Spinal cord (tissue), 10 donors: ENCODE data around the gene TBX2. TPM values are rescaled to one million over a fixed set of nuclear protein-coding genes. Genes with fewer than 3 reads are reported as not detected.
"Not testable (repeated sequence)": the region's sequence is repeated elsewhere in the genome, so short reads cannot be mapped to it uniquely, and the experiment has no call there.

Experiments used
- DNase-seq, 6 donors: peaks; one replicate each; pipeline versions ENCODE4 v3.0.0 to v3.0.0-alpha.2; 2013 to 2015; ENCODE audit warnings: low spot score in 6 of 6, low read depth in 4 of 6
- H3K27ac ChIP-seq: one replicate; pipeline ENCODE4 v1.5.1; 2013; ENCODE audit warnings: low read depth, low read length, control low read depth
- H3K27me3 ChIP-seq: one replicate; pipeline ENCODE4 v1.6.1; 2013; ENCODE audit warnings: low read length; ENCODE audit not compliant: control insufficient read depth, insufficient read depth
- H3K36me3 ChIP-seq: one replicate; pipeline ENCODE4 v1.6.1; 2013; ENCODE audit warnings: low read length; ENCODE audit not compliant: control insufficient read depth, insufficient read depth
- H3K4me1 ChIP-seq: one replicate; pipeline ENCODE4 v1.6.1; 2013; ENCODE audit warnings: low read length; ENCODE audit not compliant: control insufficient read depth, insufficient read depth
- H3K4me3 ChIP-seq: one replicate; pipeline ENCODE4 v1.5.1; 2013; ENCODE audit warnings: low read depth, low read length, control low read depth
- H3K9me3 ChIP-seq: one replicate; pipeline ENCODE4 v1.6.1; 2013; ENCODE audit warnings: low read length; ENCODE audit not compliant: control insufficient read depth, insufficient read depth
- WGBS: methylation state at CpG from one replicate; pipeline ENCODE4 v1.1.5; 2013; ENCODE audit warnings: missing lambda C conversion rate; ENCODE audit not compliant: insufficient coverage; 5-methylcytosine and 5-hydroxymethylcytosine counted together
- long read RNA-seq, 4 donors: transcript quantifications; one replicate each; lab custom pipeline, GENCODE V29; 2026
- polyA plus RNA-seq, 2 donors: library from polyadenylated mRNA; unstranded; fragments of 120-200 nt; gene quantifications; one replicate each; pipeline ENCODE4 v1.2.1, GENCODE V29; 2013; ENCODE audit not compliant: insufficient read length in 2 of 2
- total RNA-seq, 2 donors: library from RNA; depleted of rRNA in 1 of 2; stranded (reverse); fragments of 120-200 nt in 1 of 2; fragments of >200 nt in 1 of 2; gene quantifications; one replicate each; pipeline versions ENCODE4 v1.2.3 to v1.2.4, GENCODE V29; 2013 to 2014
- donor health status: healthy.

Gene TBX2
- 10 to 100 TPM in 1 of 2 donors, 1 to 10 TPM in 1; 4.0 to 13.1 TPM for total RNA-seq
- 10 to 100 TPM in 1 of 2 donors, 1 to 10 TPM in 1; 7.6 to 13.0 TPM for polyA plus RNA-seq
- long read RNA-seq, donor 1, partial matches to known transcripts = 0 of 1 reads
- long read RNA-seq, donor 1, other reads (novel, unspliced or antisense) = 0 of 1 reads
- long read RNA-seq, donor 2 = 0 reads
- long read RNA-seq, donor 3 = 0 reads
- long read RNA-seq, donor 4, transcript TBX2-201 (7 exons, 3,339 nt) = major isoform, 14 of 189 reads
- long read RNA-seq, donor 4, partial matches to known transcripts = 175 of 189 reads
- long read RNA-seq, donor 4, other reads (novel, unspliced or antisense) = 0 of 189 reads

- H3K4me1 ChIP-seq = peaks cover 79% of the 10 kb centered on the region
- H3K36me3 ChIP-seq = no peaks in the 10 kb centered on the region
- no peaks in the 10 kb centered on the region for H3K9me3 ChIP-seq
- peaks cover 95% of the 10 kb centered on the region for H3K27me3 ChIP-seq
- peak within 1 kb of the TSS; percentile 52 for H3K27ac ChIP-seq
- under 1% methylated on average over 91 of the region's 98 CpGs for WGBS
- peak in 1 of 6 donors; percentile 76 for DNase-seq
- peak within 1 kb of the TSS; percentile 59 for H3K4me3 ChIP-seq
These were observed at the start of gene TBX2 for GRCh38 chr17:61399131-61400065. Gene TBX2 (plus strand): TSS chr17:61399843. CDS start chr17:61400177, 334 bp downstream.

DNA sequence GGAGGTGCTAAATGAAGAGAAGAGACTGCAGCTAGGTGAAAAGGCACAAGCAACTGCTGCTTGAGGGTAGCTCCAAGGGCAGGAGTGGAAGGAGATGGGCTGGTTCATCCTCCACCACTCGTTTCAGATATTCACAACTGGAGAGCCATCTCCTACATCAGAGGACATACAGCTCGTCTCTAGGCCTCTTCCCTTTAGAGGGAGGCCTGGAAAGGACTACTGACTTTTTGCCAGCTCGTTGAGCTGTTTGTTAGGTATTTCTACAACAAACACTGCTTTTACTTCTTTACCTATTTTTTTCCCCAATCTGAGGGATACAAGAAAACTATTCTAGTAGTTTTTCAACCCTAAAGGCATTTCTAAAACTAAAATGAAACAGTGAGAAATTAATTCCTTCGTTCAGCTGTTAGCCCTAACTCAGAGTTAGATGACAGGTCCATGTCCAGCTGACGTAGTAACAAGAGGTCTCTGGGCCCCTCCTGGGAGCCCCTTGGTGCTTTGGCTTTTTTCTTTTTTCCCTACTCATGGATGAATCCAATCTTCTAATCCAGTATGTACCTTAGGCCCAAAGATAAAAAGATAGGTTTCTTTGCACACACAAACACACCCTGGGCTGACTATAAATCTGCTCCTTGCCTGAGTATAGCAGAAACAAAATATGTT, 47.8 kb upstream of the TBX2 start:
- no peaks in the 10 kb centered on the region for H3K27me3 ChIP-seq
- H3K4me1 ChIP-seq = peaks cover 6% of the 10 kb centered on the region
- no peak overlapping the region for H3K27ac ChIP-seq
- H3K36me3 ChIP-seq = no peaks in the 10 kb centered on the region
- 92% methylated on average over 2 of the region's 5 CpGs for WGBS
- DNase-seq = no peak
- no peak overlapping the region for H3K4me3 ChIP-seq
- no peaks in the 10 kb centered on the region for H3K9me3 ChIP-seq

GRCh38 chr17:61352408-61352770, 47.3 kb upstream of the TBX2 start:
- WGBS = 40% methylated on average over 1 of the region's 7 CpGs
- Histone ChIP-seq H3K9me3 (no peaks in the 10 kb centered on the region), H3K27ac (peak overlapping the region; percentile 44), H3K4me1 (peaks cover 6% of the 10 kb centered on the region), H3K27me3 (no peaks in the 10 kb centered on the region), H3K4me3 (no peak overlapping the region), H3K36me3 (no peaks in the 10 kb centered on the region)
- no peak for DNase-seq

DNA sequence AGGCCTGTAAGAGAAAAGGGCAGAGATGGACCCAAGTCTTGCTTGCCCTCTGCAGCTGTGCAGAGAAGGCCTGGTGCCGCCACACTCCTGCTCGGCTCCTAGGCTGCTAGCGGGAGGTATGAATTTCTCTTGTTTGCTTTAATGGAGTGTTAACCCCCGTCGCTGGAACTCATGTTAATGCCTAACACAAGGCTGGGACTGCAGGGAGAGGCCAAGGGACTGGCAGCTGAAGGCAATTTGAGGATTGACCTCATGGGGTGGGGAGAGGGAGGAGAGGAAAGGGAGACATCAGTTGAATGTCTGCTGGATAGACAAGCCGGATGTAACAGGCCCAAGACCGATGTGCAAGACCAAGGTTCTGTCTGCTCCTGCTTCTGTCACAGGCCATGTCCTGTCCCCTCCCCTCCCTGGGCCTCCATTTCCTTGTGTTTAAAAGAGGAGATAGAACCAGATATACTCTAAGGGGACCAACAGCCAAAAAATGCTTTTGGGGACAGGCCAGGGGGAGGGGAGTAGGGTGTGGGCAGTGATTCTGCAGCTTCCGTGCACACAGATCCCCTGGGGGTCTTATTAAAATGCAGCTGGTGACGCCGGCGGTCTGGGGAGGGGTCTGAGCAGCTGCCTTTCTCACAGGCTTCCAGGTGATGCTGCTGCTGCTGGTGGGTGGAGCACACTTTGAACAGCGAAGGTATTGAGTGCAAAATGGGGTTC, 46.7 kb upstream of the TBX2 start:
- Histone ChIP-seq H3K4me3 (no peak overlapping the region), H3K9me3 (no peaks in the 10 kb centered on the region), H3K27me3 (no peaks in the 10 kb centered on the region), H3K36me3 (no peaks in the 10 kb centered on the region), H3K27ac (peak overlapping the region; percentile 44), H3K4me1 (peaks cover 6% of the 10 kb centered on the region)
- WGBS = 57% methylated on average over 10 of the region's 12 CpGs
- peak in 1 of 6 donors; percentile 33 for DNase-seq

DNA sequence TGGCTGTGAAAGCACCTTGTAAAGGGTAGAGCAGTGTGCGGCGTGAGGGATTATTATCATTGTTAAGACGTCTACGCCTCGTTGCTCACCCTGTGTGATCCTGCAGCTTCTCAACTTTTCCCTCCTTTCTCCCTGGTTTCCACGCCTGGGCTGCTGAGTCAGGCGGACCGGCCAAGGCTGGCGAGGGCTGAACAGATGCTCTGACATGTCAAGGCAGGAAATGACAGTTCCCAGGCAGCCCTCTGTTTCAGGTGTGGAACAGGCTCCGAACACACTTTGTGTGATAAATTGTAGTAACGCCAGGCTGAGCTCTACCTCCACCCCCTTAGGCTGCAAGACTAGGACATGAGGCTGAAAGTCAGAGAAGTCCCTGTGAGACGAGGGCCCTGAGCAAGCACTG, 46.0 kb upstream of the TBX2 start:
- Histone ChIP-seq H3K4me3 (no peak overlapping the region), H3K9me3 (no peaks in the 10 kb centered on the region), H3K4me1 (peaks cover 6% of the 10 kb centered on the region), H3K27me3 (no peaks in the 10 kb centered on the region), H3K27ac (no peak overlapping the region), H3K36me3 (no peaks in the 10 kb centered on the region)
- DNase-seq = no peak
- 82% methylated on average over 10 of the region's 12 CpGs for WGBS

- WGBS = 76% methylated on average over 7 of the region's 10 CpGs
- H3K4me3 ChIP-seq = no peak overlapping the region
- no peak for DNase-seq
- no peaks in the 10 kb centered on the region for H3K9me3 ChIP-seq
- no peaks in the 10 kb centered on the region for H3K36me3 ChIP-seq
- no peak overlapping the region for H3K27ac ChIP-seq
- no peaks in the 10 kb centered on the region for H3K27me3 ChIP-seq
- peaks cover 6% of the 10 kb centered on the region for H3K4me1 ChIP-seq
These were observed 44.5 kb upstream of the TBX2 start for GRCh38 chr17:61354895-61355874.

DNA sequence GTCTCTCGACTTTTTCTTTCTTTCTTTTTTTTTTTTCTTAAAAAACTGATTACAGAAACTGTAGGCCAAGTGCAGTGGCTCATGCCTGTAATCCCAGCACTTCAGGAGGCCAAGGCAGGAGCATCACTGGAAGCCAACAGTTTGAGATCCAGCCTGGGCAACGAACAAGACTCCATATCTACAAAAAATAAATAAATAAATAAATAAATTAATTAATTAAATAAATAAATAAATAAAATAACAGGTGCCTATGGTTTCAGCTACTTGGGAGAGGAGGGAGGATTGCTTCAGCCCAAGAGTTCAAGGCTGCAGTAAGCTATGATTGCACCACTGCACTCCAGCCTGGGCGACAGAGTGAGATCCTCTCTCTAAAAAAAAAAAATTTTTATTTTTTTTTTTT, 42.6 kb upstream of the TBX2 start:
- DNase-seq, H3K36me3 ChIP-seq, H3K4me3 ChIP-seq, H3K4me1 ChIP-seq, H3K9me3 ChIP-seq, H3K27ac ChIP-seq, H3K27me3 ChIP-seq: not testable (repeated sequence)
- 60% methylated on average over 1 of the region's 3 CpGs for WGBS

GRCh38 chr17:61359513-61359912, 40.1 kb upstream of the TBX2 start:
- not testable (repeated sequence) for H3K9me3 ChIP-seq, H3K27me3 ChIP-seq, H3K27ac ChIP-seq, DNase-seq, H3K4me3 ChIP-seq, H3K4me1 ChIP-seq, H3K36me3 ChIP-seq
- 91% methylated on average over 9 of the region's 9 CpGs for WGBS
